ENCODE measurements around the gene FRYL.
"Not testable (repeated sequence)": the region's sequence is repeated elsewhere in the genome, so short reads cannot be mapped to it uniquely, and the experiment has no call there.

The FRYL gene

DNA sequence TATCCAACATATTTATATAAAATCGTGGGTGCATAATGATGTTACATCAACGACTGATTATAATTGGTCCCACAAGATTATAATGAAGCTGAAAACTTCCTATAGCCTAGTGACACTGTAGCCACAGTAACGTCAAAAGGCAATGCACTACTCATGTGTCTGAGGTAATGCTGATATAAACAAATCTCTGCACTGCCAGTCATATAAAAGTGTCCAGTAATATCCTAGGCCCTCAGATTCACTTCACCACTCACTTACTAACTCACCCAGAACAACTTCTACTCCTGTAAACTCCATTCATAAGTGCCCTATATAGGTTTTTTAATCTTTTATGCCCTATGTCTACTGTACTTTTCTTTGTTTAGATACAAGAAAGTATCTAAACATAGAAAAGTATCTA lies 18.8 kb downstream of the FRYL start:
- no peak overlapping the region for H3K4me3 ChIP-seq (ENCODE audit: low read length)
- no peak overlapping the region for H3K27ac ChIP-seq (ENCODE audit: low read length)
- H3K36me3 ChIP-seq (ENCODE audit: insufficient read depth, low read depth, low read length) = no peaks in the 10 kb centered on the region
- H3K9me3 ChIP-seq (ENCODE audit: insufficient read depth, low read depth, low read length) = no peaks in the 10 kb centered on the region
- H3K4me1 ChIP-seq (ENCODE audit: insufficient read depth, low read length) = no peaks in the 10 kb centered on the region
- H3K27me3 ChIP-seq (ENCODE audit: insufficient read depth, low read length) = no peaks in the 10 kb centered on the region
- H3K9ac ChIP-seq (ENCODE audit: low read depth, low read length) = no peak overlapping the region

DNA sequence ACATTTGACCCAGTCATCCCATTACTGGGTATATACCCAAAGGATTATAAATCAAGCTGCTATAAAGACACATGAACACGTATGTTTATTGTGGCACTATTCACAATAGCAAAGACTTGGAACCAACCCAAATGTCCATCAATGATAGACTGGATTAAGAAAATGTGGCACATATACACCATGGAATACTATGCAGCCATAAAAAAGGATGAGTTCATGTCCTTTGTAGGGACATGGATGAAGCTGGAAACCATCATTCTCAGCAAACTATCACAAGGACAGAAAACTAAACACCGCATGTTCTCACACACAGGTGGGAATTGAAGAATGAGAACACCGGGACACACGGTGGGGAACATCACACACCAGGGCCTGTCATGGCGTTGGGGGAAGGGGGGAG lies 21.4 kb downstream of the FRYL start:
- H3K9me3 ChIP-seq (ENCODE audit: insufficient read depth, low read depth, low read length); H3K4me1 ChIP-seq (ENCODE audit: insufficient read depth, low read length); H3K9ac ChIP-seq (ENCODE audit: low read depth, low read length); H3K27ac ChIP-seq (ENCODE audit: low read length); H3K4me3 ChIP-seq (ENCODE audit: low read length); H3K36me3 ChIP-seq (ENCODE audit: insufficient read depth, low read depth, low read length); H3K27me3 ChIP-seq (ENCODE audit: insufficient read depth, low read length): not testable (repeated sequence)

DNA sequence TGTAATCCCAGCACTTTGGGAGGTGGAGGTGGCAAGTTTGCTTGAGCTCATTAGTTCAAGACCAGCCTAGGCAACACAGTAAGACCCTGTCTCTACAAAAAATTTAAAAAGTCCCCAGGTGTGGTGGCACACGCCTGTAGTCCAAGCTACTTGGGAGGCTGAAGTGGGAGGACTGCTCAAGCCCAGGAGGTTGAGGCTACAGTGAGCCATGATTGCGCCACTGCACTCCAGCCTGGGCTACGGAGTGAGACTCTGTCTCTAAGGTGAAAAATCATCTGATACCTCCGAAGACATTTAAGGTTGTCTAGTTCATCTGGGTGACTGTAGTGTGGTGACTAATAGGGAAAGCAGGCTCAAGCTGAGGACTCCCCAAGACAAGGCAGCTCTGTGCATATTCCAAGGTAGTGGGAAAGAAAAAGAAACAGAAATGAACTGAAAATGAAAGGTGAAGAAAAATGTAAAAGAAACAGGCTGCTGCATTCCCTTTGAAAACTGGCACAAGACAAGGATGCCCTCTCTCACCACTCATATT lies 23.3 kb downstream of the FRYL start:
- H3K9me3 ChIP-seq (ENCODE audit: insufficient read depth, low read depth, low read length) = peaks cover 5% of the 10 kb centered on the region
- H3K36me3 ChIP-seq (ENCODE audit: insufficient read depth, low read depth, low read length) = no peaks in the 10 kb centered on the region
- H3K9ac ChIP-seq (ENCODE audit: low read depth, low read length) = no peak overlapping the region
- no peaks in the 10 kb centered on the region for H3K4me1 ChIP-seq (ENCODE audit: insufficient read depth, low read length)
- no peak overlapping the region for H3K4me3 ChIP-seq (ENCODE audit: low read length)
- no peaks in the 10 kb centered on the region for H3K27me3 ChIP-seq (ENCODE audit: insufficient read depth, low read length)
- no peak overlapping the region for H3K27ac ChIP-seq (ENCODE audit: low read length)

DNA sequence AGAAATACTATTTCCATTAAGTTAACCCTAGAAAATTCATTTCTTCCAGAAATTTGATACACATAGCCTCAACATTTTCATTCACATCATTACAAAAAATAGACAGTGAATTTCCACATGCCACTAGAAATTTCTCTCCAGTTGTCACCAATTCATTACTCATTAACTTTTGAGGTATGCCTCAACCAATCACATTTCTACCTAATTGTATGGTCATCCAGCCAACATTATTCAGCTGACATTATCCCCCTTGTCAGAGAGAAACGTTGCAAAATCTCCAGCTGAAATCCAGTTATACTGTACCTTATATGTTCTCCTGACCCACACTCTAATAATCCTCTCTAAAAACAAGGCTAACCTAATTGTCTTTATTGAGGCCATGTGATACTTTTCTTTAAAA lies 24.8 kb downstream of the FRYL start:
- Histone ChIP-seq H3K4me1 (ENCODE audit: insufficient read depth, low read length) (no peaks in the 10 kb centered on the region), H3K27me3 (ENCODE audit: insufficient read depth, low read length) (no peaks in the 10 kb centered on the region), H3K9me3 (ENCODE audit: insufficient read depth, low read depth, low read length) (peaks cover 5% of the 10 kb centered on the region), H3K27ac (ENCODE audit: low read length) (no peak overlapping the region), H3K4me3 (ENCODE audit: low read length) (no peak overlapping the region), H3K36me3 (ENCODE audit: insufficient read depth, low read depth, low read length) (no peaks in the 10 kb centered on the region), H3K9ac (ENCODE audit: low read depth, low read length) (no peak overlapping the region)

- Histone ChIP-seq H3K9me3 (ENCODE audit: insufficient read depth, low read depth, low read length) (peaks cover 5% of the 10 kb centered on the region), H3K27me3 (ENCODE audit: insufficient read depth, low read length) (no peaks in the 10 kb centered on the region), H3K9ac (ENCODE audit: low read depth, low read length) (no peak overlapping the region), H3K27ac (ENCODE audit: low read length) (no peak overlapping the region), H3K4me1 (ENCODE audit: insufficient read depth, low read length) (peaks cover 10% of the 10 kb centered on the region), H3K4me3 (ENCODE audit: low read length) (no peak overlapping the region), H3K36me3 (ENCODE audit: insufficient read depth, low read depth, low read length) (no peaks in the 10 kb centered on the region)
These were observed 26.9 kb downstream of the FRYL start for GRCh38 chr4:48753159-48753558.

- H3K27ac ChIP-seq (ENCODE audit: low read length) = no peak overlapping the region
- H3K9me3 ChIP-seq (ENCODE audit: insufficient read depth, low read depth, low read length) = peaks cover 5% of the 10 kb centered on the region
- no peaks in the 10 kb centered on the region for H3K27me3 ChIP-seq (ENCODE audit: insufficient read depth, low read length)
- H3K9ac ChIP-seq (ENCODE audit: low read depth, low read length) = no peak overlapping the region
- no peaks in the 10 kb centered on the region for H3K36me3 ChIP-seq (ENCODE audit: insufficient read depth, low read depth, low read length)
- H3K4me3 ChIP-seq (ENCODE audit: low read length) = no peak overlapping the region
- peaks cover 10% of the 10 kb centered on the region for H3K4me1 ChIP-seq (ENCODE audit: insufficient read depth, low read length)
These were observed 27.4 kb downstream of the FRYL start for GRCh38 chr4:48752726-48753125.

DNA sequence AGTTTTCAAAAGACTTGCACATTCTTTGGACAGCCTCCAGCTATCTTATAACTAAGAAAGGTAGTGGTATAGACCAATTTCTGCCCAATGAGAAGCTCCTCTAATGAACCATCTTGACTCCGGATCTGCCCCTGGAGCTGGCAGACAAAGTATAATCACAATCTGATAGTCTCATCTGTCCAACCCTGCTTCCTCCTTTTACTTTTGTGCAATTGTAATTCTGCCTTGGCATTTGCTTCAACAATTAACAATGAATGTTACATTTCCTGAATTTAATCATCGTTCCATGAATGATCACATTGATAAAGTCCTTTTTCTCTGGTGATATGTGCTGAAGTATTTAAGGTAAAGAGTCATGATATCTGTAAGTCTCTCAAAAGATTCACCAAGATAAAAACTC lies 27.8 kb downstream of the FRYL start:
- H3K4me1 ChIP-seq (ENCODE audit: insufficient read depth, low read length) = peaks cover 10% of the 10 kb centered on the region
- no peak overlapping the region for H3K9ac ChIP-seq (ENCODE audit: low read depth, low read length)
- H3K9me3 ChIP-seq (ENCODE audit: insufficient read depth, low read depth, low read length) = peaks cover 5% of the 10 kb centered on the region

GRCh38 chr4:48748949-48749596 lies 31.0 kb downstream of the FRYL start:
- Histone ChIP-seq H3K9ac (ENCODE audit: low read depth, low read length) (no peak overlapping the region), H3K36me3 (ENCODE audit: insufficient read depth, low read depth, low read length) (no peaks in the 10 kb centered on the region), H3K27ac (ENCODE audit: low read length) (no peak overlapping the region)

More for the DNA sequence above, 27.8 kb downstream of the FRYL start:
- Histone ChIP-seq H3K27me3 (ENCODE audit: insufficient read depth, low read length) (no peaks in the 10 kb centered on the region), H3K36me3 (ENCODE audit: insufficient read depth, low read depth, low read length) (no peaks in the 10 kb centered on the region), H3K27ac (ENCODE audit: low read length) (no peak overlapping the region), H3K4me3 (ENCODE audit: low read length) (no peak overlapping the region)

DNA sequence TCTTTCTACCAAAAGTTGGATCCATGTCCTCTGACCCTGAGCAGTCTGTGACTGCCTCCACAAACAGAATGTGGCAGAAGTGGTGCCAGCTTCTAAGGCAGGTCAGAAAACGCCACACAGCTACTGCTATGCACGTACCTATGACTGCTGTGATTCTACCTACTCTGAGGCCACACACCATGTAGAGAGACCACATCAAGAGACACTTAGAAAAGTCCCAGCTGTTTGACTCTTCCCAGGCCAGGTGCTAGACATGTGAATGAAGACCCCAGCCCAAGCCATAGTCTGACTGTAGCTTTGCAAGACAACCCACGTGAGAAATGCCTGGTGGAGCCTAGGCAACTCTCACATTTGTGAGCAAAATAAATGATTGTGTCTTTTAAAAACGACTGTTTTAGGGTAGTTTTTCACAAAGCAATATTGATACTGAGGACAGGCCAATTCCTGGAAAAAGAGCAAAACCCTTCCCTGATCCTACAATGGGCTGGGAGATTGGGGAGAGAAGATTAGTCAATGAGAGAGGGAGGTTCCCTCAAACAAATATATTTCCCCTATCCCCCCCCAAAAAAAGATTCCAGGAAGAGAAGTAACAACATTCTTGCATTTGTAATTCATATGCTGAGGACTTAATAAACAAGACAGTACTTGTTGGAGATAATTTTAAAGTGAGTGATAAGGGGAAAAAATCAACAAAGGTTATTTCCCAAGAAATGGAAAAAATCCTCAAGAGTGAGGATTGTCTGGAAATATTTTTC lies 33.3 kb downstream of the FRYL start:
- Histone ChIP-seq H3K36me3 (ENCODE audit: insufficient read depth, low read depth, low read length) (no peaks in the 10 kb centered on the region), H3K4me3 (ENCODE audit: low read length) (no peak overlapping the region), H3K9ac (ENCODE audit: low read depth, low read length) (no peak overlapping the region), H3K9me3 (ENCODE audit: insufficient read depth, low read depth, low read length) (no peaks in the 10 kb centered on the region), H3K4me1 (ENCODE audit: insufficient read depth, low read length) (peaks cover 20% of the 10 kb centered on the region), H3K27ac (ENCODE audit: low read length) (no peak overlapping the region), H3K27me3 (ENCODE audit: insufficient read depth, low read length) (no peaks in the 10 kb centered on the region)

More at GRCh38 chr4:48748949-48749596, 31.0 kb downstream of the FRYL start:
- H3K4me3 ChIP-seq (ENCODE audit: low read length) = no peak overlapping the region
- H3K9me3 ChIP-seq (ENCODE audit: insufficient read depth, low read depth, low read length) = peaks cover under 1% of the 10 kb centered on the region; the same call in 1 of the 2 replicates
- H3K4me1 ChIP-seq (ENCODE audit: insufficient read depth, low read length) = peaks cover 17% of the 10 kb centered on the region
- H3K27me3 ChIP-seq (ENCODE audit: insufficient read depth, low read length) = no peaks in the 10 kb centered on the region

DNA sequence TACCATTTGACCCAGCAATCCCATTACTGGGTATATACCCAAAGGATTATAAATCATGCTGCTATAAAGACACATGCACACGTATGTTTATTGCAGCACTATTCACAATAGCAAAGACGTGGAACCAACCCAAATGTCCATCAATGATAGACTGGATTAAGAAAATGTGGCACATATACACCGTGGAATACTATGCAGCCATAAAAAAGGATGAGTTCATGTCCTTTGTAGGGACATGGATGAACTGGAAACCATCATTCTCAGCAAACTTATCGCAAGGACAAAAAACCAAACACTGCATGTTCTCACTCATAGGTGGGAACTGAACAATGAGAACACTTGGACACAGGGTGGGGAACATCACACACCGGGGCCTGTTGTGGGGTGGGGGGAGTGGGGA lies 34.9 kb downstream of the FRYL start:
- not testable (repeated sequence) for H3K27ac ChIP-seq (ENCODE audit: low read length); H3K9me3 ChIP-seq (ENCODE audit: insufficient read depth, low read depth, low read length)

DNA sequence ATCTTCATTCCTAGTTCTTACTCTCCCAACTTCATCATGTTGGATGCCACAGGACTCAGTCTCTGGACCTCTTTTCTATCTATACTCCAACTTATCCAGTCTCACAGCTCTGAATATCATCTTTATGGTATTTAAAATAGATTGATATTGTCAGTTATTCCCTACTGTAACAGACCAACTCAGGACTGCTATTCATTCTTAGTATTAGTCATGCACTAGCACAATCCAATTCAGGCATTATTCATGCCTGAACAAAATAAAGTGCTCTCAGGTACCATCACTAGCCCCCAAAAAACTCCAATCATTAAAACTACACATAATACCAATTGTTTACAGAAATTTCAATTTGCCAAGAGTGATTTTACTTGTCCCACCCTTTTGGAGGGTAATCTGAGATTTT lies 37.7 kb downstream of the FRYL start:
- Histone ChIP-seq H3K4me1 (ENCODE audit: insufficient read depth, low read length) (peaks cover 10% of the 10 kb centered on the region; the same call in 1 of the 2 replicates), H3K9ac (ENCODE audit: low read depth, low read length) (no peak overlapping the region), H3K9me3 (ENCODE audit: insufficient read depth, low read depth, low read length) (no peaks in the 10 kb centered on the region), H3K27ac (ENCODE audit: low read length) (no peak overlapping the region), H3K4me3 (ENCODE audit: low read length) (no peak overlapping the region), H3K27me3 (ENCODE audit: insufficient read depth, low read length) (no peaks in the 10 kb centered on the region), H3K36me3 (ENCODE audit: insufficient read depth, low read depth, low read length) (no peaks in the 10 kb centered on the region)

More for the DNA sequence above, 34.9 kb downstream of the FRYL start:
- not testable (repeated sequence) for H3K36me3 ChIP-seq (ENCODE audit: insufficient read depth, low read depth, low read length); H3K27me3 ChIP-seq (ENCODE audit: insufficient read depth, low read length); H3K9ac ChIP-seq (ENCODE audit: low read depth, low read length); H3K4me3 ChIP-seq (ENCODE audit: low read length)
- H3K4me1 ChIP-seq (ENCODE audit: insufficient read depth, low read length) = peaks cover 20% of the 10 kb centered on the region

GRCh38 chr4:48739560-48740019 lies 40.5 kb downstream of the FRYL start:
- peaks cover 3% of the 10 kb centered on the region; the same call in 1 of the 2 replicates for H3K4me1 ChIP-seq (ENCODE audit: insufficient read depth, low read length)
- H3K9me3 ChIP-seq (ENCODE audit: insufficient read depth, low read depth, low read length) = no peaks in the 10 kb centered on the region
- H3K27me3 ChIP-seq (ENCODE audit: insufficient read depth, low read length) = no peaks in the 10 kb centered on the region
- H3K27ac ChIP-seq (ENCODE audit: low read length) = no peak overlapping the region
- no peak overlapping the region for H3K9ac ChIP-seq (ENCODE audit: low read depth, low read length)
- no peaks in the 10 kb centered on the region for H3K36me3 ChIP-seq (ENCODE audit: insufficient read depth, low read depth, low read length)
- H3K4me3 ChIP-seq (ENCODE audit: low read length) = no peak overlapping the region

All from iPS-20b (cell line).